Kidney (tissue), 14 donors: ENCODE results near the gene LARP4. TPM values are rescaled to one million over a fixed set of nuclear protein-coding genes. Genes with fewer than 3 reads are reported as not detected.
"Not testable (repeated sequence)": the region's sequence is repeated elsewhere in the genome, so short reads cannot be mapped to it uniquely, and the experiment has no call there.

ENCODE experiments used
- DNase-seq, 5 donors: peaks; one replicate each; pipeline ENCODE4 v3.0.0-alpha.2; 2013 to 2020
- FAIRE-seq: peaks from 2 replicates; lab custom pipeline; 2012; peaks lifted over from hg19 to GRCh38; lab: Jason Lieb, UNC
- H3K27ac ChIP-seq, 2 donors: one replicate each; pipeline ENCODE4 v1.7.0; 2013; ENCODE audit warnings: low read depth in 2 of 2, low read length in 2 of 2, inconsistent platforms in 1 of 2
- H3K27me3 ChIP-seq: one replicate; pipeline ENCODE4 v1.7.1; 2013; ENCODE audit warnings: low read length, inconsistent platforms; ENCODE audit not compliant: control insufficient read depth, insufficient read depth
- H3K36me3 ChIP-seq, 3 donors: one replicate each; pipeline versions ENCODE4 v1.7.0 to v1.7.1; 2013; ENCODE audit warnings: low read length in 3 of 3, control low read depth in 1 of 3, inconsistent platforms in 1 of 3; ENCODE audit not compliant: insufficient read depth in 3 of 3, control insufficient read depth in 2 of 3
- H3K4me1 ChIP-seq, 3 donors: one replicate each; pipeline versions ENCODE4 v1.7.0 to v1.7.1; 2013; ENCODE audit warnings: low read length in 3 of 3, inconsistent platforms in 1 of 3, low read depth in 1 of 3; ENCODE audit not compliant: control insufficient read depth in 2 of 3, insufficient read depth in 2 of 3
- H3K4me3 ChIP-seq, 3 donors: one replicate each; pipeline versions ENCODE4 v1.7.0 to v1.8.1; 2013; ENCODE audit warnings: low read length in 3 of 3, control low read depth in 1 of 3, inconsistent platforms in 1 of 3
- H3K9ac ChIP-seq, 3 donors: one replicate each; pipeline versions ENCODE4 v1.7.0 to v1.7.1; 2013; ENCODE audit warnings: low read length in 3 of 3, control low read depth in 1 of 3, inconsistent platforms in 1 of 3
- H3K9me3 ChIP-seq, 3 donors: one replicate each; pipeline versions ENCODE4 v1.7.0 to v1.7.1; 2013; ENCODE audit warnings: low read length in 3 of 3, control low read depth in 1 of 3, inconsistent platforms in 1 of 3; ENCODE audit not compliant: control insufficient read depth in 2 of 3, insufficient read depth in 1 of 3
- CTCF ChIP-seq: IDR thresholded peaks from 3 replicates; pipeline ENCODE4 v1.5.1; 2012; ENCODE audit warnings: mild to moderate bottlenecking, moderate library complexity, borderline replicate concordance; ENCODE audit not compliant: insufficient read depth; ENCODE audit errors: extremely low read depth
- intact Hi-C: fragments of 100-400 bp; cut with DNase I; formaldehyde crosslinking; loops from one replicate; pipeline ENCODE4 v1.11.1; 2022
- polyA plus RNA-seq: library from polyadenylated mRNA; stranded (reverse); fragments of 350-450 nt; fragmentation: Illumina TruSeq; extraction: RNeasy Lipid Tissue Mini Kit (QIAGEN cat#74804); gene quantifications from one replicate; pipeline ENCODE4 v1.2.3, GENCODE V29; 2014; ENCODE audit warnings: low read depth, low replicate concordance; ENCODE audit not compliant: insufficient read depth
- total RNA-seq: library from RNA; stranded (reverse); fragmentation: NEBNext Ultra II Directional; extraction: Animal tissue kit (Norgen Biotek cat#: 25700); gene quantifications from one replicate; pipeline ENCODE4 v1.2.1, GENCODE V29; 2021
- donor health status: control.
- donor health status: control.
- donor health status: control.
- donor health status: control.
- donor health status: control.
- donor health status: DM: yes; HTN: yes; CAD: no.
- donor health status: Normal renal cell carcinoma (clear cell type).

Gene LARP4
- total and polyA plus RNA-seq, 2 donors from 2014 or later, result 17.1 to 56.1 TPM

GRCh38 chr12:50425589-50426258 lies 25.0 kb downstream of the LARP4 start:
- Histone ChIP-seq H3K9me3 (no peaks in the 10 kb centered on the region), H3K9ac (no peak overlapping the region), H3K4me3 (no peak overlapping the region), H3K27ac (no peak overlapping the region), H3K27me3 (no peaks in the 10 kb centered on the region), H3K4me1 (no peaks in the 10 kb centered on the region), H3K36me3 (peaks cover 0 to 14% (median 2%) of the 10 kb centered on the region in 3 donors)
- FAIRE-seq, result no peak
- TF ChIP-seq CTCF, result no peak
- intact Hi-C loops, result no loop called here
- DNase-seq, result peak in 3 of 5 donors; percentile 33 to 71 (median 61)

- intact Hi-C loops, H3K9me3 ChIP-seq, FAIRE-seq, H3K27ac ChIP-seq, H3K4me1 ChIP-seq, H3K4me3 ChIP-seq, H3K9ac ChIP-seq, DNase-seq, H3K27me3 ChIP-seq: not testable (repeated sequence)
- H3K36me3 ChIP-seq, result peaks cover 0 to 46% (median 4%) of the 10 kb centered on the region in 3 donors
These were observed 31.0 kb downstream of the LARP4 start for GRCh38 chr12:50431656-50432055.

GRCh38 chr12:50440288-50440687 lies 39.6 kb downstream of the LARP4 start:
- FAIRE-seq (no peak), DNase-seq (no peak)
- peaks cover 0 to 68% (median 39%) of the 10 kb centered on the region in 3 donors for H3K36me3 ChIP-seq
- H3K4me1 ChIP-seq, result no peaks in the 10 kb centered on the region
- H3K9ac ChIP-seq, result no peak overlapping the region
- intact Hi-C loops, result no loop called here
- no peak overlapping the region for H3K4me3 ChIP-seq
- H3K27ac ChIP-seq, result no peak overlapping the region
- TF ChIP-seq CTCF, result no peak
- H3K9me3 ChIP-seq, result no peaks in the 10 kb centered on the region
- H3K27me3 ChIP-seq, result no peaks in the 10 kb centered on the region

- Histone ChIP-seq H3K27ac (no peak overlapping the region), H3K27me3 (no peaks in the 10 kb centered on the region), H3K9ac (no peak overlapping the region), H3K4me1 (no peaks in the 10 kb centered on the region), H3K36me3 (peaks cover 0 to 58% (median 39%) of the 10 kb centered on the region in 3 donors), H3K4me3 (no peak overlapping the region), H3K9me3 (no peaks in the 10 kb centered on the region)
- FAIRE-seq, result no peak
- no peak for DNase-seq
- TF ChIP-seq CTCF, result no peak
- intact Hi-C loops, result no loop called here
These were observed 41.1 kb downstream of the LARP4 start for GRCh38 chr12:50441763-50442162.
